22Rv1 (cell line): ENCODE data around the gene PDZRN3.

ENCODE experiments used
- CTCF ChIP-seq: fragments of 450-650 bp; IDR thresholded peaks from 2 replicates; pipeline ENCODE4 v1.5.1; 2017; ENCODE audit warnings: mild to moderate bottlenecking
- ZFX ChIP-seq: fragments of 450-650 bp; IDR thresholded peaks from 2 replicates; pipeline ENCODE4 v1.6.1; 2017; ENCODE audit warnings: antibody characterized with exemption, borderline replicate concordance

GRCh38 chr3:73433687-73434086 is 191.1 kb downstream of the PDZRN3 start:
- TF ChIP-seq CTCF (no peak), ZFX (no peak)
